HepG2 (cell line): ENCODE results near the gene IVD. TPM values are rescaled to one million over a fixed set of nuclear protein-coding genes. Genes with fewer than 3 reads are reported as not detected.

Source experiments
- ATRX ChIP-seq: sonication (generic); formaldehyde crosslinking; IDR thresholded peaks from 2 replicates; pipeline ENCODE4 v1.4.0; 2020; ENCODE audit warnings: missing genetic modification reagents, borderline replicate concordance
- FOXK2 ChIP-seq: fragments of 450-650 bp; IDR thresholded peaks from 2 replicates; pipeline ENCODE4 v1.6.1; 2016
- FOXP1 ChIP-seq, 2 experiments: fragments of 450-650 bp in 1 of 2; IDR thresholded peaks; 2 replicates each; pipeline ENCODE4 v1.6.1; 2017 to 2018; ENCODE audit warnings: antibody characterized with exemption in 1 of 2
- HMGXB3 ChIP-seq: sonication (generic); formaldehyde crosslinking; IDR thresholded peaks from 2 replicates; pipeline ENCODE4 v1.4.0; 2020; ENCODE audit warnings: missing genetic modification reagents, borderline replicate concordance
- HNF4A ChIP-seq: sonication (generic); formaldehyde crosslinking; IDR thresholded peaks from 2 replicates; pipeline ENCODE4 v1.4.0; 2020; ENCODE audit warnings: missing genetic modification reagents
- HNRNPLL ChIP-seq: fragments of 200-400 bp; formaldehyde crosslinking; IDR thresholded peaks from 2 replicates; pipeline ENCODE4 v1.6.1; 2017; ENCODE audit warnings: mild to moderate bottlenecking, low read depth, low read length; ENCODE audit not compliant: poor library complexity, severe bottlenecking
- MBD4 ChIP-seq: IDR thresholded peaks from 2 replicates; pipeline ENCODE4 v1.6.1; 2012; ENCODE audit warnings: low read length, inconsistent platforms, borderline replicate concordance
- NCOR1 ChIP-seq: fragments of 200-600 bp; sonication (generic); IDR thresholded peaks from 2 replicates; pipeline ENCODE4 v1.7.0; 2017; ENCODE audit warnings: antibody characterized with exemption, low read length, borderline replicate concordance
- PAWR ChIP-seq: sonication (generic); formaldehyde crosslinking; IDR thresholded peaks from 2 replicates; pipeline ENCODE4 v1.4.0; 2020; ENCODE audit warnings: missing genetic modification reagents, mild to moderate bottlenecking, borderline replicate concordance
- ZNF207 ChIP-seq: fragments of 450-650 bp; IDR thresholded peaks from 2 replicates; pipeline ENCODE4 v1.6.1; 2016; ENCODE audit warnings: antibody characterized with exemption, borderline replicate concordance
- ZNF235 ChIP-seq: sonication (generic); formaldehyde crosslinking; IDR thresholded peaks from 2 replicates; pipeline ENCODE4 v1.8.1; 2023; ENCODE audit warnings: mild to moderate bottlenecking, missing genetic modification reagents, borderline replicate concordance
- ZNF350 ChIP-seq: sonication (generic); formaldehyde crosslinking; IDR thresholded peaks from 2 replicates; pipeline ENCODE4 v1.4.0; 2020; ENCODE audit warnings: mild to moderate bottlenecking, low read depth, missing genetic modification reagents, borderline replicate concordance
- polyA plus RNA-seq, 8 experiments: library from polyadenylated mRNA; depleted of rRNA in 3 of 8; stranded (reverse) in 7 of 8; unstranded in 1 of 8; fragments of >200 nt; fragmentation: Illumina TruSeq in 4 of 8; extraction: Trizol in 4 of 8; gene quantifications; 2 replicates each; pipeline versions ENCODE4 v1.2.1 to v1.2.3, GENCODE V29; 2011 to 2016; ENCODE audit warnings: low read depth in 4 of 8, missing spikeins in 1 of 8, mixed read lengths in 1 of 8; ENCODE audit not compliant: insufficient read depth in 1 of 8
- total RNA-seq, 5 experiments: library from RNA; depleted of rRNA; stranded (reverse); fragments of >200 nt; fragmentation: Illumina TruSeq; extraction: Trizol; gene quantifications; 2 replicates each; pipeline ENCODE4 v1.2.3, GENCODE V29; 2016; ENCODE audit warnings: low read depth in 1 of 5
- TF ChIP-seq, protein P1 (sequence below), 2 experiments: IDR thresholded peaks; 2 replicates each; pipeline ENCODE4 v1.6.1; 2011 to 2012; ENCODE audit warnings: low read length in 2 of 2, borderline replicate concordance in 1 of 2, low read depth in 1 of 2, mild to moderate bottlenecking in 1 of 2, moderate library complexity in 1 of 2
- TF ChIP-seq, protein P2 (sequence below): sonication (generic); formaldehyde crosslinking; IDR thresholded peaks from 2 replicates; pipeline ENCODE4 v1.8.0; 2022; ENCODE audit warnings: mild to moderate bottlenecking, missing genetic modification reagents, borderline replicate concordance
- TF ChIP-seq, protein P3 (sequence below): sonication (generic); formaldehyde crosslinking; IDR thresholded peaks from 2 replicates; pipeline ENCODE4 v1.4.0; 2020; ENCODE audit warnings: missing genetic modification reagents

Gene IVD
- total and polyA plus RNA-seq, 2 of the 13 experiments (the other 11 are each of a cell fraction or from before 2014, with no cell fraction given) = 48.0 to 53.9 TPM

GRCh38 chr15:40357723-40358470 is 47.7 kb upstream of the IVD start, which contains the start of gene DISP2 (continued):
- TF ChIP-seq NCOR1 (no peak), PAWR (no peak), ZNF235 (CRISPR knock-in tag) (no peak), FOXK2 (no peak), FOXP1 (IDR thresholded peaks at IDR 0.05) (no peak), FOXP1 (CRISPR knock-in tag; IDR thresholded peaks at IDR 0.05) (no peak), ATRX (CRISPR knock-in tag) (no peak), ZNF350 (CRISPR knock-in tag) (no peak; the same call in 1 of the 2 replicates), MBD4 (no peak), HNRNPLL (peak; percentile 39), ZNF207 (no peak), HNF4A (no peak), HMGXB3 (no peak)
- TF ChIP-seq, protein P1, sequence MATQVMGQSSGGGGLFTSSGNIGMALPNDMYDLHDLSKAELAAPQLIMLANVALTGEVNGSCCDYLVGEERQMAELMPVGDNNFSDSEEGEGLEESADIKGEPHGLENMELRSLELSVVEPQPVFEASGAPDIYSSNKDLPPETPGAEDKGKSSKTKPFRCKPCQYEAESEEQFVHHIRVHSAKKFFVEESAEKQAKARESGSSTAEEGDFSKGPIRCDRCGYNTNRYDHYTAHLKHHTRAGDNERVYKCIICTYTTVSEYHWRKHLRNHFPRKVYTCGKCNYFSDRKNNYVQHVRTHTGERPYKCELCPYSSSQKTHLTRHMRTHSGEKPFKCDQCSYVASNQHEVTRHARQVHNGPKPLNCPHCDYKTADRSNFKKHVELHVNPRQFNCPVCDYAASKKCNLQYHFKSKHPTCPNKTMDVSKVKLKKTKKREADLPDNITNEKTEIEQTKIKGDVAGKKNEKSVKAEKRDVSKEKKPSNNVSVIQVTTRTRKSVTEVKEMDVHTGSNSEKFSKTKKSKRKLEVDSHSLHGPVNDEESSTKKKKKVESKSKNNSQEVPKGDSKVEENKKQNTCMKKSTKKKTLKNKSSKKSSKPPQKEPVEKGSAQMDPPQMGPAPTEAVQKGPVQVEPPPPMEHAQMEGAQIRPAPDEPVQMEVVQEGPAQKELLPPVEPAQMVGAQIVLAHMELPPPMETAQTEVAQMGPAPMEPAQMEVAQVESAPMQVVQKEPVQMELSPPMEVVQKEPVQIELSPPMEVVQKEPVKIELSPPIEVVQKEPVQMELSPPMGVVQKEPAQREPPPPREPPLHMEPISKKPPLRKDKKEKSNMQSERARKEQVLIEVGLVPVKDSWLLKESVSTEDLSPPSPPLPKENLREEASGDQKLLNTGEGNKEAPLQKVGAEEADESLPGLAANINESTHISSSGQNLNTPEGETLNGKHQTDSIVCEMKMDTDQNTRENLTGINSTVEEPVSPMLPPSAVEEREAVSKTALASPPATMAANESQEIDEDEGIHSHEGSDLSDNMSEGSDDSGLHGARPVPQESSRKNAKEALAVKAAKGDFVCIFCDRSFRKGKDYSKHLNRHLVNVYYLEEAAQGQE (IDR thresholded peaks at IDR 0.05; ENCODE audit: borderline replicate concordance in 1 of 2, low read depth in 1 of 2, low read length in 2 of 2) = peak in 1 of 2 experiments; percentile 92
- TF ChIP-seq, protein P2, sequence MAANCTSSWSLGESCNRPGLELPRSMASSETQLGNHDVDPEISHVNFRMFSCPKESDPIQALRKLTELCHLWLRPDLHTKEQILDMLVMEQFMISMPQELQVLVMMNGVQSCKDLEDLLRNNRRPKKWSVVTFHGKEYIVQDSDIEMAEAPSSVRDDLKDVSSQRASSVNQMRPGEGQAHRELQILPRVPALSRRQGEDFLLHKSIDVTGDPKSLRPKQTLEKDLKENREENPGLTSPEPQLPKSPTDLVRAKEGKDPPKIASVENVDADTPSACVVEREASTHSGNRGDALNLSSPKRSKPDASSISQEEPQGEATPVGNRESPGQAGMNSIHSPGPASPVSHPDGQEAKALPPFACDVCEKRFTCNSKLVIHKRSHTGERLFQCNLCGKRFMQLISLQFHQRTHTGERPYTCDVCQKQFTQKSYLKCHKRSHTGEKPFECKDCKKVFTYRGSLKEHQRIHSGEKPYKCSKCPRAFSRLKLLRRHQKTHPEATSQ = no peak
- TF ChIP-seq, protein P3, sequence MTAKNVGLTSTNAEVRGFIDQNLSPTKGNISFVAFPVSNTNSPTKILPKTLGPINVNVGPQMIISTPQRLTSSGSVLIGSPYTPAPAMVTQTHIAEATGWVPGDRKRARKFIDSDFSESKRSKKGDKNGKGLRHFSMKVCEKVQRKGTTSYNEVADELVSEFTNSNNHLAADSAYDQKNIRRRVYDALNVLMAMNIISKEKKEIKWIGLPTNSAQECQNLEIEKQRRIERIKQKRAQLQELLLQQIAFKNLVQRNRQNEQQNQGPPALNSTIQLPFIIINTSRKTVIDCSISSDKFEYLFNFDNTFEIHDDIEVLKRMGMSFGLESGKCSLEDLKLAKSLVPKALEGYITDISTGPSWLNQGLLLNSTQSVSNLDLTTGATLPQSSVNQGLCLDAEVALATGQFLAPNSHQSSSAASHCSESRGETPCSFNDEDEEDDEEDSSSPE (CRISPR knock-in tag) = no peak; the same call in 1 of the 2 replicates
